Esophagus muscularis mucosa (tissue), 4 donors: ENCODE results near the gene ZBP1. TPM values are rescaled to one million over a fixed set of nuclear protein-coding genes. Genes with fewer than 3 reads are reported as not detected.

Source experiments
- DNase-seq: peaks from one replicate; pipeline ENCODE4 v3.0.0-alpha.2; 2017; ENCODE audit errors: extremely low spot score
- H3K27ac ChIP-seq, 4 donors: fragments of 200-600 bp; sonication (generic); replicated peaks in 1 of 4; 1 replicate in 3 of 4; 2 replicates in 1 of 4; pipeline ENCODE4 v1.5.1; 2016 to 2019; ENCODE audit warnings: mild to moderate bottlenecking in 1 of 4
- H3K27me3 ChIP-seq, 4 donors: fragments of 200-600 bp; sonication (generic); one replicate each; pipeline versions ENCODE4 v1.5.1 to v1.6.0; 2016 to 2019
- H3K36me3 ChIP-seq, 4 donors: fragments of 200-600 bp; sonication (generic); one replicate each; pipeline ENCODE4 v1.5.1; 2016 to 2019
- H3K4me1 ChIP-seq, 4 donors: fragments of 200-600 bp; sonication (generic); one replicate each; pipeline ENCODE4 v1.5.1; 2016 to 2019
- H3K4me3 ChIP-seq, 4 donors: fragments of 200-600 bp; sonication (generic); 1 replicate in 2 of 4; 2 replicates in 2 of 4; pipeline ENCODE4 v1.5.1; 2016 to 2019; ENCODE audit warnings: mild to moderate bottlenecking in 4 of 4, moderate library complexity in 1 of 4
- H3K9me3 ChIP-seq, 4 donors: fragments of 200-600 bp; sonication (generic); 1 replicate in 3 of 4; 2 replicates in 1 of 4; pipeline ENCODE4 v1.5.1; 2016 to 2019
- CTCF ChIP-seq, 3 experiments: fragments of 200-600 bp in 2 of 3; fragments of 450-650 bp in 1 of 3; sonication (generic) in 2 of 3; IDR thresholded peaks; one replicate each; pipeline ENCODE4 v1.5.1; 2017 to 2019; ENCODE audit warnings: antibody characterized with exemption in 3 of 3, mild to moderate bottlenecking in 2 of 3, moderate library complexity in 1 of 3
- EP300 ChIP-seq: sonication (generic); formaldehyde crosslinking; IDR thresholded peaks from one replicate; pipeline ENCODE4 v1.6.1; 2017; ENCODE audit warnings: antibody characterized with exemption
- POLR2A ChIP-seq: fragments of 450-650 bp; IDR thresholded peaks from one replicate; pipeline ENCODE4 v1.6.1; 2017; ENCODE audit warnings: antibody characterized with exemption, moderate library complexity, mild to moderate bottlenecking, low read depth
- POLR2AphosphoS5 ChIP-seq, 2 donors: sonication (generic); formaldehyde crosslinking; IDR thresholded peaks; one replicate each; pipeline ENCODE4 v1.6.1; 2017; ENCODE audit warnings: antibody characterized with exemption in 2 of 2
- WGBS: methylation state at CpG from one replicate; pipeline ENCODE4 v1.1.5; 2018; 5-methylcytosine and 5-hydroxymethylcytosine counted together
- intact Hi-C: fragments of 100-400 bp; cut with DNase I; formaldehyde crosslinking; loops from one replicate; pipeline ENCODE4 v1.15.1; 2023
- total RNA-seq, 4 donors: library from RNA; depleted of rRNA; stranded (reverse); fragments of >200 nt; gene quantifications; one replicate each; pipeline versions ENCODE4 v1.1.0 to v1.2.1, GENCODE V29; 2016

Gene ZBP1
- total RNA-seq, 4 donors from 2014 or later, result 0.33 to 0.75 TPM; not detected in 2

- 66% methylated on average over 10 of the region's 14 CpGs for WGBS
- peaks cover 0 to 55% (median 0%) of the 10 kb centered on the region in 4 donors for H3K27me3 ChIP-seq
- DNase-seq, result no peak
- no peaks in the 10 kb centered on the region for H3K9me3 ChIP-seq
- no peak overlapping the region for H3K4me3 ChIP-seq
- intact Hi-C loops, result no loop called here
- H3K4me1 ChIP-seq, result peaks cover 2 to 60% (median 57%) of the 10 kb centered on the region in 4 donors
- TF ChIP-seq CTCF (IDR thresholded peaks at IDR 0.05) (no peak), POLR2A (no peak), EP300 (no peak), POLR2AphosphoS5 (IDR thresholded peaks at IDR 0.05) (no peak)
- H3K36me3 ChIP-seq, result no peaks in the 10 kb centered on the region
- peak overlapping the region; percentile 69 to 85 (median 74) for H3K27ac ChIP-seq
Observed at GRCh38 chr20:57581202-57582028, 38.8 kb downstream of the ZBP1 start.

GRCh38 chr20:57580478-57581201 lies 39.6 kb downstream of the ZBP1 start:
- Histone ChIP-seq H3K27ac (peak overlapping the region in 2 of 4 donors; percentile 3 to 85), H3K4me1 (peaks cover 2 to 53% (median 50%) of the 10 kb centered on the region in 4 donors), H3K9me3 (no peaks in the 10 kb centered on the region), H3K4me3 (no peak overlapping the region), H3K27me3 (peaks cover 0 to 49% (median 0%) of the 10 kb centered on the region in 4 donors), H3K36me3 (no peaks in the 10 kb centered on the region)
- intact Hi-C loops, result no loop called here
- no peak for TF ChIP-seq CTCF (IDR thresholded peaks at IDR 0.05)
- no peak for TF ChIP-seq POLR2A
- 87% methylated on average over 10 of the region's 13 CpGs for WGBS
- DNase-seq, result no peak

GRCh38 chr20:57579898-57580447 lies 40.3 kb downstream of the ZBP1 start:
- DNase-seq, result no peak
- intact Hi-C loops, result no loop called here
- 35% methylated on average over 16 of the region's 21 CpGs for WGBS

GRCh38 chr20:57579331-57579897 lies 40.8 kb downstream of the ZBP1 start:
- Histone ChIP-seq H3K36me3 (no peaks in the 10 kb centered on the region), H3K27ac (peak overlapping the region in 1 of 4 donors; percentile 31), H3K9me3 (no peaks in the 10 kb centered on the region), H3K4me3 (no peak overlapping the region), H3K27me3 (peaks cover 0 to 40% (median 0%) of the 10 kb centered on the region in 4 donors), H3K4me1 (peaks cover 2 to 44% (median 40%) of the 10 kb centered on the region in 4 donors)
- no peak for TF ChIP-seq POLR2A
- no peak for TF ChIP-seq CTCF (IDR thresholded peaks at IDR 0.05)
- TF ChIP-seq POLR2AphosphoS5 (IDR thresholded peaks at IDR 0.05), result no peak
- TF ChIP-seq EP300, result no peak
- intact Hi-C loops, result no loop called here
- 57% methylated on average over 8 of the region's 11 CpGs for WGBS
- no peak for DNase-seq

More at GRCh38 chr20:57579898-57580447, 40.3 kb downstream of the ZBP1 start:
- Histone ChIP-seq H3K36me3 (no peaks in the 10 kb centered on the region), H3K4me3 (no peak overlapping the region), H3K4me1 (peaks cover 2 to 47% (median 43%) of the 10 kb centered on the region in 4 donors), H3K27me3 (peaks cover 0 to 44% (median 0%) of the 10 kb centered on the region in 4 donors), H3K9me3 (no peaks in the 10 kb centered on the region), H3K27ac (peak overlapping the region in 2 of 4 donors; percentile 31 to 85)
- TF ChIP-seq POLR2A (no peak), POLR2AphosphoS5 (IDR thresholded peaks at IDR 0.05) (no peak), CTCF (IDR thresholded peaks at IDR 0.05) (no peak), EP300 (no peak)
